ENCODE data around the gene KRT74.
"Not testable (repeated sequence)": the region's sequence is repeated elsewhere in the genome, so short reads cannot be mapped to it uniquely, and the experiment has no call there.

Gene KRT74

GRCh38 chr12:52603314-52603713, 29.7 kb upstream of the KRT74 start:
- DNase-seq (ENCODE audit: low read depth in 1 of 2, low spot score in 1 of 2), result no peak

GRCh38 chr12:52602552-52602951, 28.9 kb upstream of the KRT74 start:
- no peak for DNase-seq (ENCODE audit: low read depth in 1 of 2, low spot score in 1 of 2)

- DNase-seq (ENCODE audit: low read depth in 1 of 2, low spot score in 1 of 2), result no peak
Observed at GRCh38 chr12:52601671-52602070, 28.0 kb upstream of the KRT74 start.

GRCh38 chr12:52600941-52601481, 27.4 kb upstream of the KRT74 start, which contains the start of gene KRT72:
Gene KRT72, minus strand, starts transcription at chr12:52601463. Its CDS starts 11 bp downstream, at chr12:52601452.
- no peak for DNase-seq (ENCODE audit: low read depth in 1 of 2, low spot score in 1 of 2)

GRCh38 chr12:52600475-52600874, 26.8 kb upstream of the KRT74 start:
- no peak for DNase-seq (ENCODE audit: low read depth in 1 of 2, low spot score in 1 of 2)

GRCh38 chr12:52600071-52600470, 26.4 kb upstream of the KRT74 start:
- no peak for DNase-seq (ENCODE audit: low read depth in 1 of 2, low spot score in 1 of 2)

GRCh38 chr12:52598966-52599365, 25.3 kb upstream of the KRT74 start:
- no peak for DNase-seq (ENCODE audit: low read depth in 1 of 2, low spot score in 1 of 2)

- DNase-seq (ENCODE audit: low read depth in 1 of 2, low spot score in 1 of 2), result not testable (repeated sequence)
Observed at GRCh38 chr12:52594237-52594636, 20.6 kb upstream of the KRT74 start.

GRCh38 chr12:52591521-52591920, 17.9 kb upstream of the KRT74 start:
- no peak for DNase-seq (ENCODE audit: low read depth in 1 of 2, low spot score in 1 of 2)

- no peak for DNase-seq (ENCODE audit: low read depth in 1 of 2, low spot score in 1 of 2)
Observed at GRCh38 chr12:52590021-52590420, 16.4 kb upstream of the KRT74 start.

GRCh38 chr12:52587563-52587962, 13.9 kb upstream of the KRT74 start:
- no peak for DNase-seq (ENCODE audit: low read depth in 1 of 2, low spot score in 1 of 2)

- peak in 1 of 2 donors; percentile 40 for DNase-seq (ENCODE audit: low read depth in 1 of 2, low spot score in 1 of 2)
Observed at GRCh38 chr12:52585946-52586345, 12.3 kb upstream of the KRT74 start.

- no peak for DNase-seq (ENCODE audit: low read depth in 1 of 2, low spot score in 1 of 2)
Observed at GRCh38 chr12:52585066-52585465, 11.4 kb upstream of the KRT74 start.

- DNase-seq (ENCODE audit: low read depth in 1 of 2, low spot score in 1 of 2), result no peak
Observed at GRCh38 chr12:52584156-52584682, 10.6 kb upstream of the KRT74 start.

- peak; percentile 42 to 45 for DNase-seq (ENCODE audit: low read depth in 1 of 2, low spot score in 1 of 2)
Observed at GRCh38 chr12:52582971-52583456, 9.4 kb upstream of the KRT74 start.

GRCh38 chr12:52582486-52582885, 8.8 kb upstream of the KRT74 start:
- no peak for DNase-seq (ENCODE audit: low read depth in 1 of 2, low spot score in 1 of 2)

- no peak for DNase-seq (ENCODE audit: low read depth in 1 of 2, low spot score in 1 of 2)
Observed at GRCh38 chr12:52581481-52581880, 7.8 kb upstream of the KRT74 start.

- DNase-seq (ENCODE audit: low read depth in 1 of 2, low spot score in 1 of 2), result no peak
Observed at GRCh38 chr12:52581066-52581465, 7.4 kb upstream of the KRT74 start.

GRCh38 chr12:52580496-52580895, 6.9 kb upstream of the KRT74 start:
- DNase-seq (ENCODE audit: low read depth in 1 of 2, low spot score in 1 of 2), result no peak

GRCh38 chr12:52579468-52580465, 6.1 kb upstream of the KRT74 start:
- DNase-seq (ENCODE audit: low read depth in 1 of 2, low spot score in 1 of 2), result no peak

GRCh38 chr12:52578469-52578868, 4.8 kb upstream of the KRT74 start:
- DNase-seq (ENCODE audit: low read depth in 1 of 2, low spot score in 1 of 2), result no peak

- no peak for DNase-seq (ENCODE audit: low read depth in 1 of 2, low spot score in 1 of 2)
Observed at GRCh38 chr12:52577316-52577715, 3.7 kb upstream of the KRT74 start.

Data from stimulated activated CD4-positive, alpha-beta T cell treated with anti-CD3 and anti-CD28 coated beads, Interleukin-15, amount 100 ng/mL, for 1 hour (primary cell).